BE2C (cell line): ENCODE results near the gene ADAMTSL1.

ENCODE experiments used
- DNase-seq: peaks from one replicate; pipeline ENCODE4 v3.0.0-alpha.2; 2020
- H3K27me3 ChIP-seq: fragments of 250-450 bp; sonication (Bioruptor Pico); 2 replicates; pipeline ENCODE4 v1.5.1; 2020; ENCODE audit warnings: mild to moderate bottlenecking
- H3K36me3 ChIP-seq: fragments of 250-450 bp; sonication (Bioruptor Pico); 2 replicates; pipeline ENCODE4 v1.5.1; 2020; ENCODE audit warnings: mild to moderate bottlenecking
- H3K4me1 ChIP-seq: fragments of 250-450 bp; sonication (Bioruptor Pico); 2 replicates; pipeline ENCODE4 v1.5.1; 2020
- H3K4me3 ChIP-seq: 2 replicates; pipeline ENCODE4 v1.5.1; 2011; ENCODE audit warnings: low read depth, low read length
- H3K9me3 ChIP-seq: fragments of 250-450 bp; sonication (Bioruptor Pico); 2 replicates; pipeline ENCODE4 v1.5.1; 2020
- CTCF ChIP-seq: IDR thresholded peaks from 2 replicates; pipeline ENCODE4 v1.5.1; 2012; ENCODE audit warnings: mild to moderate bottlenecking, low read depth, low read length

The ADAMTSL1 gene

GRCh38 chr9:18909140-18910018 lies 435.4 kb downstream of the ADAMTSL1 start:
- Histone ChIP-seq H3K9me3 (no peaks in the 10 kb centered on the region), H3K36me3 (no peaks in the 10 kb centered on the region), H3K4me3 (no peak overlapping the region), H3K27me3 (peaks cover 16% of the 10 kb centered on the region), H3K4me1 (no peaks in the 10 kb centered on the region)
- no peak for TF ChIP-seq CTCF
- DNase-seq: no peak

GRCh38 chr9:18910435-18910834 lies 436.5 kb downstream of the ADAMTSL1 start:
- no peak for TF ChIP-seq CTCF
- no peak for DNase-seq
- Histone ChIP-seq H3K9me3 (no peaks in the 10 kb centered on the region), H3K4me3 (no peak overlapping the region), H3K27me3 (peaks cover 16% of the 10 kb centered on the region), H3K4me1 (peaks cover 3% of the 10 kb centered on the region; the same call in 1 of the 2 replicates), H3K36me3 (no peaks in the 10 kb centered on the region)

GRCh38 chr9:18910916-18911315 lies 437.0 kb downstream of the ADAMTSL1 start:
- TF ChIP-seq CTCF: no peak
- no peak overlapping the region for H3K4me3 ChIP-seq
- DNase-seq: no peak
- no peaks in the 10 kb centered on the region for H3K36me3 ChIP-seq
- H3K9me3 ChIP-seq: no peaks in the 10 kb centered on the region
- peaks cover 3% of the 10 kb centered on the region; the same call in 1 of the 2 replicates for H3K4me1 ChIP-seq
- peaks cover 16% of the 10 kb centered on the region for H3K27me3 ChIP-seq

- Histone ChIP-seq H3K4me3 (no peak overlapping the region), H3K9me3 (no peaks in the 10 kb centered on the region), H3K36me3 (no peaks in the 10 kb centered on the region), H3K27me3 (peaks cover 16% of the 10 kb centered on the region), H3K4me1 (peaks cover 3% of the 10 kb centered on the region; the same call in 1 of the 2 replicates)
- TF ChIP-seq CTCF: no peak
- no peak for DNase-seq
Observed at GRCh38 chr9:18911714-18912342, 437.9 kb downstream of the ADAMTSL1 start.

GRCh38 chr9:18920141-18921084 lies 446.5 kb downstream of the ADAMTSL1 start:
- H3K36me3 ChIP-seq: no peaks in the 10 kb centered on the region
- TF ChIP-seq CTCF: no peak
- no peaks in the 10 kb centered on the region for H3K9me3 ChIP-seq
- H3K4me3 ChIP-seq: no peak overlapping the region
- no peak for DNase-seq
- no peaks in the 10 kb centered on the region; the same call in 1 of the 2 replicates for H3K27me3 ChIP-seq
- H3K4me1 ChIP-seq: no peaks in the 10 kb centered on the region
